ENCODE results near the gene TRIM32.

- no peak for TF ChIP-seq POLR2A (IDR thresholded peaks at IDR 0.05)
- no peak for TF ChIP-seq CTCF (IDR thresholded peaks at IDR 0.05)
Observed at GRCh38 chr9:116658265-116658664, 28.8 kb upstream of the TRIM32 start.
